ENCODE measurements around the gene ACSL5. TPM values are rescaled to one million over a fixed set of nuclear protein-coding genes. Genes with fewer than 3 reads are reported as not detected.

ACSL5 gene
- total RNA-seq, 1 donor from 2014 or later, result 0.68 TPM

- Histone ChIP-seq H3K27ac (ENCODE audit: low read depth, low read length) (no peak overlapping the region), H3K27me3 (ENCODE audit: insufficient read depth, low read length) (peaks cover 2% of the 10 kb centered on the region), H3K4me3 (ENCODE audit: insufficient read depth, low read depth, low read length) (no peak overlapping the region), H2AFZ (ENCODE audit: low read depth, low read length) (no peak overlapping the region), H3K9me3 (ENCODE audit: insufficient read depth, low read depth, low read length) (no peaks in the 10 kb centered on the region), H3K9ac (ENCODE audit: low read length) (no peak overlapping the region), H3K79me2 (ENCODE audit: insufficient read depth, low read length) (no peaks in the 10 kb centered on the region), H3K36me3 (ENCODE audit: insufficient read depth, low read length) (no peaks in the 10 kb centered on the region), H3K4me2 (ENCODE audit: low read length) (no peak overlapping the region), H3K4me1 (ENCODE audit: insufficient read depth, low read length) (no peaks in the 10 kb centered on the region), H4K20me1 (ENCODE audit: insufficient read depth, low read length) (no peaks in the 10 kb centered on the region)
- peaks cover 2% of the 10 kb centered on the region for H3K9me3 Mint-ChIP-seq (ENCODE audit: unreplicated experiment)
- H3K27me3 Mint-ChIP-seq (ENCODE audit: low read depth, unreplicated experiment), result peaks cover 5% of the 10 kb centered on the region
- FAIRE-seq, result no peak
- H3K4me3 Mint-ChIP-seq (ENCODE audit: unreplicated experiment), result no peak overlapping the region
- no peak overlapping the region for H3K27ac Mint-ChIP-seq (ENCODE audit: unreplicated experiment)
- H3K36me3 Mint-ChIP-seq (ENCODE audit: low read depth, unreplicated experiment), result no peaks in the 10 kb centered on the region
- H3K4me1 Mint-ChIP-seq (ENCODE audit: low read depth, unreplicated experiment), result peaks cover 6% of the 10 kb centered on the region
- no peak for DNase-seq (ENCODE audit: low read depth)
- TF ChIP-seq EZH2 (IDR thresholded peaks at IDR 0.05; ENCODE audit: insufficient read depth, low read length) (no peak), CTCF (IDR thresholded peaks at IDR 0.05; ENCODE audit: insufficient read depth, low read depth, low read length) (no peak)
Observed at GRCh38 chr10:112330607-112331160, 43.2 kb upstream of the ACSL5 start.

- H3K4me2 ChIP-seq (ENCODE audit: low read length), result no peak overlapping the region
- no peak overlapping the region for H3K9ac ChIP-seq (ENCODE audit: low read length)
- H3K27me3 ChIP-seq (ENCODE audit: insufficient read depth, low read length), result peaks cover 2% of the 10 kb centered on the region
- H3K4me3 ChIP-seq (ENCODE audit: insufficient read depth, low read depth, low read length), result no peak overlapping the region
- no peak overlapping the region for H2AFZ ChIP-seq (ENCODE audit: low read depth, low read length)
- DNase-seq (ENCODE audit: low read depth) (no peak), FAIRE-seq (no peak)
- TF ChIP-seq CTCF (IDR thresholded peaks at IDR 0.05; ENCODE audit: insufficient read depth, low read depth, low read length) (no peak), EZH2 (IDR thresholded peaks at IDR 0.05; ENCODE audit: insufficient read depth, low read length) (no peak)
- Mint-ChIP-seq H3K27ac (ENCODE audit: unreplicated experiment) (no peak overlapping the region), H3K9me3 (ENCODE audit: unreplicated experiment) (peaks cover 2% of the 10 kb centered on the region), H3K4me3 (ENCODE audit: unreplicated experiment) (no peak overlapping the region), H3K36me3 (ENCODE audit: low read depth, unreplicated experiment) (no peaks in the 10 kb centered on the region), H3K4me1 (ENCODE audit: low read depth, unreplicated experiment) (peaks cover 6% of the 10 kb centered on the region), H3K27me3 (ENCODE audit: low read depth, unreplicated experiment) (peaks cover 9% of the 10 kb centered on the region)
- H4K20me1 ChIP-seq (ENCODE audit: insufficient read depth, low read length), result no peaks in the 10 kb centered on the region
- H3K27ac ChIP-seq (ENCODE audit: low read depth, low read length), result no peak overlapping the region
- no peaks in the 10 kb centered on the region for H3K79me2 ChIP-seq (ENCODE audit: insufficient read depth, low read length)
- no peaks in the 10 kb centered on the region for H3K9me3 ChIP-seq (ENCODE audit: insufficient read depth, low read depth, low read length)
- no peaks in the 10 kb centered on the region for H3K4me1 ChIP-seq (ENCODE audit: insufficient read depth, low read length)
- no peaks in the 10 kb centered on the region for H3K36me3 ChIP-seq (ENCODE audit: insufficient read depth, low read length)
Observed at GRCh38 chr10:112332022-112332421, 41.9 kb upstream of the ACSL5 start.

- TF ChIP-seq EZH2 (IDR thresholded peaks at IDR 0.05; ENCODE audit: insufficient read depth, low read length) (no peak), CTCF (IDR thresholded peaks at IDR 0.05; ENCODE audit: insufficient read depth, low read depth, low read length) (no peak)
- Mint-ChIP-seq H3K27me3 (ENCODE audit: low read depth, unreplicated experiment) (peaks cover 6% of the 10 kb centered on the region), H3K4me1 (ENCODE audit: low read depth, unreplicated experiment) (peaks cover 6% of the 10 kb centered on the region), H3K9me3 (ENCODE audit: unreplicated experiment) (peaks cover 2% of the 10 kb centered on the region), H3K4me3 (ENCODE audit: unreplicated experiment) (no peak overlapping the region), H3K36me3 (ENCODE audit: low read depth, unreplicated experiment) (no peaks in the 10 kb centered on the region), H3K27ac (ENCODE audit: unreplicated experiment) (no peak overlapping the region)
- no peak for DNase-seq (ENCODE audit: low read depth)
- H3K4me1 ChIP-seq (ENCODE audit: insufficient read depth, low read length), result no peaks in the 10 kb centered on the region
- H3K27me3 ChIP-seq (ENCODE audit: insufficient read depth, low read length), result peaks cover 2% of the 10 kb centered on the region
- no peaks in the 10 kb centered on the region for H3K9me3 ChIP-seq (ENCODE audit: insufficient read depth, low read depth, low read length)
- H4K20me1 ChIP-seq (ENCODE audit: insufficient read depth, low read length), result no peaks in the 10 kb centered on the region
- H3K4me2 ChIP-seq (ENCODE audit: low read length), result no peak overlapping the region
- H3K9ac ChIP-seq (ENCODE audit: low read length), result no peak overlapping the region
- no peak for FAIRE-seq
- no peak overlapping the region for H3K4me3 ChIP-seq (ENCODE audit: insufficient read depth, low read depth, low read length)
- no peak overlapping the region for H2AFZ ChIP-seq (ENCODE audit: low read depth, low read length)
- no peaks in the 10 kb centered on the region for H3K79me2 ChIP-seq (ENCODE audit: insufficient read depth, low read length)
- H3K27ac ChIP-seq (ENCODE audit: low read depth, low read length), result no peak overlapping the region
- no peaks in the 10 kb centered on the region for H3K36me3 ChIP-seq (ENCODE audit: insufficient read depth, low read length)
Observed at GRCh38 chr10:112332509-112333228, 41.2 kb upstream of the ACSL5 start.

All from astrocyte (in vitro differentiated cells and primary cell).